Smooth muscle cell of the brain vasculature (primary cell): ENCODE results near the gene MAGI1.
A peak's percentile ranks its signal among the peaks of the same experiment; 100 is the strongest.

Experiments used
- DNase-seq: peaks from one replicate; pipeline ENCODE4 v3.0.0-alpha.2; 2012; ENCODE audit warnings: low read depth, low spot score

MAGI1 gene

DNA sequence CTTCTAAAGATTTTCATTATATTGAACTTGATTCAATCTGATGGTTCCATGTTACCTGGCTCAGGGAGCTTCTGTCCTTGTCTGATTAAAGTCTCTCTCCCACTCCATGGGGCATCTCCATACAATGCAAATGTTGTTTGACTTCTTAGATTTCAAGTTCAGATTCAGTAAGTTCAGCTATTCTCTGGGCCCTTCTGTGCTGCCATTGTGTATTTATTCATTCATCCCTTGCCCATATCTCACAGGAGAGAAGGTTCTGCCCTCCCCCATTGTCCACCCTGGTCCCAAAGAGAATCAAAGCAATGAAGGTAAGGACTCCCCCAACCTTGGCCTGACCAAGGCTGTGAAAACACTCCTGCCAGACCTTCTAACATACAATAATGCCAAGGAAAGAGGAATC is 669.9 kb downstream of the MAGI1 start:
- no peak for DNase-seq

DNA sequence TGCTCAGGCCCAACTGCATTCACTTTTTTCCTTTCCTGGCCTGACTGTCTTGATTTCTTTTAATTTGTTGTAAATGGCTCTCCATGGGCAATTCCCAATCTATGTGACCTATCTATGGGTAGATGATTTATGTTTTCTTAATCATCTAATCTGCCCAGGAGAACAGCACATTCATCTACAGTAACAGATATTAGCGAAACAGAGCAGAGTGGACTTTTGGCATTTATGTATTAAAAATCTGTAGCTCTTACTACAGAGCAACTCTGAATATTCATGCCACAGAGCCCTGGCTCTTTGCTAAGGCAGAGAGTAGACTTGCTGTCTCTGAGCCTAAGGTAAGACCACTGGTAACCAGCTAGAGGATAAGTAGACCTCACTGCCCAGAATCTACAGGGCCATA is 676.0 kb downstream of the MAGI1 start:
- no peak for DNase-seq

DNA sequence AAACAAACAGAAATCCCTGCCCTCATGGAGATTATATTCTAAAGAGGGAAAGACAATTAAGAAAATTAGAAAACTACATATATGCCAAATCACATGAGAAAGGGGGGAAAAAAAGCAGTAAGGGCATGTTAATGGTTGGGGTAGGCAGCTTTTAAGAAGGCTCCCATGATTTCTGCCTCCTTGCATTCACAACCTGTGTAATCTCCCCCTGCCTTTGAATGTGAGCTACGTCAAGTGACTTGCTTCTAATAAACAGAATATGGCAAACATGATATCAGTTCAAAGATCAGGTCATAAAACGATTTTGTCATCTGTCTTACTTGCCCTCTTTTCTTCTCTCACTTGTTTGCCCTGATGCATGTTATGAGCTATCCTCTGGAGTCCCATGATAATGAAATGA is 677.3 kb downstream of the MAGI1 start:
- no peak for DNase-seq

DNA sequence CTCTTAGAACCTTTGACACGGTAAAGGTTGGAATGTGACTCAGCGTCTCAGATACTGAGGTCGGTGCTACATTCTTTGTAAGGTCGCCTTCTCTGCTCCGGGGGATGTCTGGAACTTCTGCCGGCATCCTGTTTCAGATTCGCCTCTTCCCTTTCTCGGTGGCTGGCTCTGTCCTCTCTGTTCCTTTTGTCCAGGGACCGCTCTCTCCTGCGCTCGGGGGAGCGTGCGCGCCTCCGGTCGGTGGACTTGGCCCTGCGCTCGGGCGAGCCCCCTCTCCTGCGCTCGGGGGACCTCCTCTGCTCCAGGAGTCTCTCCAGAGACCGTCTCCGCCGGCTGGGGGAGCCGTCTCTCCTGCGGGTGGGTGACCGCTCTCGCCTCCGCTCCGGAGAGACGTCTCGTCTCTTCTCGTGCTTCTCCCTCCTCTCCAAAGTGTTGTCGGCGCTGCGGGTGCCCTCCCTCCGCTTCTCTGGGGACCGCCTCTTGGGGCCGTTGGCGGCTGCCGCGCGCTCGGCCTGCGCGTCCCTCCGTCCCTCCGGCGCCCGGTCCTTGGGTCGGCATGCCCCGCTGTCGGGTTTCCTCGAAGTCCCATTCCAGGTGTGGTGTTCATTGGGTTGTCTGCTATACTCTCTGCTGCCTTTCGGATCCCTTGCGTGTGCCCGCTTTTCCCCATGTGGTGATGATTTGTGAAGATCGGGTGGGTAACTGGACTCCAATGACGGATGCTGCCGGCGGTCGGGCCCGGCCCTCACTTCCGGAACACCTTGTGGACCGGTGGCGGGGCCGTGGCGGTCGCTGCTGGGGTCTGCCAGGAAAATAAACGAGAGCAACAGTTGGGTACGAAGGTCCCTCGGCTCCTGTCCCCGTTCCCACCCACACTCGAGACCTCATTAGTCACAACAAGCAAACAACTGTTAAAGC is 682.1 kb downstream of the MAGI1 start:
- no peak for DNase-seq

DNA sequence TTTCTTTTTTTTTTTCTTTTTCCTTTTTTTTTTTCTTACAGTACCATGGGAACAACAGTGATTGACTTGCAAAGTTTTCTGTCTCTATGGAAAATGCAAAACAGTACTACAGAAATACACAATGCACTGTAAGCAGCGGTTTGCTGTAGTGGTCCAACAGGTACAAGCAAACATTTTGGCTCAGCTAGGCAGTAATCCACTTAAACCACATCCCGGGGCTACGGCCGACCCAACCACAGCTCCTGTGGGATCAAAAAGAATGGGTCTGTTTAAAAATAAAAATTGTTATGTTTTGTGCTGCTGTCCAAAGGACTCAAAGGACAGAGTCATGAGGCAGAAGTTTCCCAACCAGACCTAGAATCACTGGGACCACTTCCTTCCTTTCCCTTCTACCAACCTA is 683.8 kb downstream of the MAGI1 start:
- DNase-seq, result no peak

DNA sequence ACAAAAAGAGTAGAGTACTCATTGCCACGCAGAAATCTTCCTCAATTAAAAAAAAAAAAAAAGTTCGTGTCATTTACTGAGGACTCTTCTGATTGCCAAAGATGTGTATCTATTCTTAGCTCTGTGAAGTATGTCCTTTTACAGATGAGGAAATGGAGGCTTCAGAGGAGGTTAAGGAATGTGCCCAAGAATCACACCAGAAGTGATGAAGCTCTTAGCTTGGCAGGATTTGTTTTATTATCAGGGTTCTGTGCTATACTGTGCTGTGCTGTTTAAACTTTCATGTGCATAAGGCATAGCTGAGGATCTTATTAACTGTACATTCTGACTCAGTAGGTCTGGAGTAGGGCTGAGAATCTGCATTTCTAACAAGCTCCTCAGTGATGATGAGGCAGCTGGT is 685.8 kb downstream of the MAGI1 start:
- no peak for DNase-seq

DNA sequence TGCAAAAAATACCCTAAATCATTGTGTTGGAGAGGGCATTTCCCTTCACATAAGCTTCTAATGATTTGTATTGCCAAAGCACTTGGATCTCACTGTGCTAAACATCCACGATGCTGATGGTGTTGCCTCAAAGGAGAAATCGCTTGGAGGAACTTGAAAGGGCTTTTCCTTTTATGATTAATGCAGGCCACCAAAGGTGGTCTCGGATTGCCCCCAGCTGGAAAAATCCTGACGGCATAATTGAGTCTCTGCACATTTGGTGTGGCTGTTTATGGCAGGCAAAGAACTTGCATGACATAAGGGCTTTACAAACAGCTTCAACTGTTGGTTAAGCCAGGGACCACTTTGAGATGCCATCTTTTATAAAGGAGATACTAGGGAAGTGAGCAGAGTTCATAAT is 687.0 kb downstream of the MAGI1 start:
- no peak for DNase-seq

DNA sequence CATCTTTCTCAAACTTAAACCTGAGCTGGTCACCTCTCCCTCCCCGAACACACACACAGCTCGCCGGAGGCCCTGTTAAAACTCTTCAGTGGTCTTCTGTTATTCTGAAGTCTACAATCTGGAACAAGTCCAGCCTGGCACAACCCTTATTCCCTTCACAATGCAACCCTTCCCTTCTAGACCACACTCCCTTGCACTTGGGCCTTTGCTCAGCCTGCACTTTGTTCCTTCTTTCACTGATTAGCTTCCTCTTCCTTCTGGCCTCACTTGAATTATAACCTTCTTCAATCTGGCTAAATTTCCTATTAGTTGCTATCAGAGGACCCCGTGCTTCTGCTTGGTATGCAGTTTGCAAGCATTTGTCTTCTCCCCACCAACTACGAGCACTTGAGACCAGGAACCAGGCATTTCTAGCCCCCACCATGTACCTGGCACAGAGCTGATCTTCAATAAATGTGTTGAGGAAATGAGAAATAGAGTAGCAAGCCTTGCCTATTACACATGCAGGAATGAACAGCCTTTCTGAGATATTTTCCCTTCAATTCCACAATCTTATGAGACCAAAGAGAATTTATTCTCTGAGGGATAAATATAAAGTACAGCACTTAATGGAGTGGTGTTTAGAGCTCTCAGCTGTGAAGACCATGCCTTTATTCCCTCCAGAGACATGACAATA is 687.8 kb downstream of the MAGI1 start:
- no peak for DNase-seq

DNA sequence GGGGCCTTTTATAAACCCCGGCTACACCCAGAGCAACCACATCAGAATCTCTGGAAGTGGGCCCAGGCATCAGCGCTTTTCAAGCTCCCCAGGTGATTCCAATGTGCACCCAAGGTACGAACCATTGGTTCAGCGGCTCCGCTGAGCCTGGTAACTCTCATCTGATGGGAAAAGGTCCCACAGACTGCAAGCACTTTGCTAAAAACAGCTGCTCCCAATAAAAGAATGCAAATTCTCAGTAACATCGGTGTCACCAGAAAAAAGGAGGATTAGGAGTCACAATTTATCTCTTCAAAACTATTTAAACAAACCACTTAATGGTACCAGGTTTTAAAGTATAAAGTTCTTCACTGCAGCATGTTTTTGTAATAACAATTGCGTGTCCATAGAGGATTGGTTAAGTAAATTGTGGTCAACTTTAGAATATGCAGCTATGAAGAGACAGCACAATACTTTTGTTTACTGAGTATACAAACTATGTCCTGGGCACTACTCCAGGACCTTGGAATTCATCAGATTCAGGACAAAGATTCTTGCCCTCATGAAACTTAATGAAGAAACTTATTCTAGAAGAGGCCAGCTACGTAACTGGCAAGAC is 690.2 kb downstream of the MAGI1 start:
- peak; percentile 64 for DNase-seq

DNA sequence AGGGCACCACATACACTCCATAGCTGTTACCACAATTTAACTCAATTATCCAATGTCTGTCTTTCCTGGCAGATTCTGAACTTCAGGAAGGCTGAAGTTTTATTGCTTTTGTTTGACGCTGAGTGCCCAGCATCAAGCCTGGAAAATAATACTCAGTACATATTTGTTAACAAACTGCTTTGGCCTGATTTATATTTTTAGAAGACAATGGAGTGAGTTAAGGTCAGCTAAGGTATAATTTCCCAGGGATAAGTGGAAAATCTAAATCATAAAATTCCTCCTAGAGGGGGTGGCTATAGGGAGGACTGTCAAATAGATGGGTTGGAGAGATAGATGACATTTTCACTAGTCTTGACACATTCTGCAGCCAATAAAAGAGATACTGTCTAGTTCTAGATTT is 691.6 kb downstream of the MAGI1 start:
- DNase-seq, result no peak

DNA sequence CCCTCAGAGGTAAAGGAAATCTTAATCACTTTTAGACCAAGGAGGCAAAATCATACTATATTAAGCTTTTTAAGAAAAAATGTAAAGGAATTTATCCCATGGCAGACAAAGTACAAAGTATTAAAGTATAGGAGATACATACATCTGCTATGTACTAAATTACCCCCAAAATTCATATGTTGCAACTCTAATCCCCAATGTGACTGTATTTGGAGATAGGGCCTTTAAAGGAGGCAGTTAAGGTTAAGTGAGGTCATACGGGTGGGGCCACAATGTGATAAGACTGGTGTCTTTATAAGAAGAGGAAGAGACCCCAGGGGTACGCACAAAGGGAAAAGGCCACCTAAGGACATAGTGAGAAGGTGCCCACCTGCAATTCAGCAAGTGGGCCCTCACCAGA is 693.9 kb downstream of the MAGI1 start:
- DNase-seq, result no peak

DNA sequence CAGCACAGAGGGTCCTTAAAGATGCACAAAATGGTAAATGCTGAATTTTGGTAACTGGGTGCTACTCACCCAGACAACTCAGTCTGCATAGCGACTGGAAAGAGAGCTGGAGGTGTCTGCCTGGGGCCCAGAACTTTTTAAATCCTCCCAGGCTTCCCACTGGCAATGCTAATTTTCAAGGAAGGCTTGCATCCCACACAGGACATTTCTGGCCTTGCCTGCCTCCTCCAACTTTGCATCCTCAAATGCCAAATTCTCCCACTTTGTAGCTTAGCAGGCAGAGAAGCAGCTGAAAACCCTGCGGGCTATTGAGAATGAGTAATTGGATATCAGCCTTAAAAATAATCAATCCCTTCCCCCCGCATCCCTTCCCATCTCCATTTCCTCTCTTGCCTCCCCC is 694.3 kb downstream of the MAGI1 start:
- DNase-seq, result no peak

DNA sequence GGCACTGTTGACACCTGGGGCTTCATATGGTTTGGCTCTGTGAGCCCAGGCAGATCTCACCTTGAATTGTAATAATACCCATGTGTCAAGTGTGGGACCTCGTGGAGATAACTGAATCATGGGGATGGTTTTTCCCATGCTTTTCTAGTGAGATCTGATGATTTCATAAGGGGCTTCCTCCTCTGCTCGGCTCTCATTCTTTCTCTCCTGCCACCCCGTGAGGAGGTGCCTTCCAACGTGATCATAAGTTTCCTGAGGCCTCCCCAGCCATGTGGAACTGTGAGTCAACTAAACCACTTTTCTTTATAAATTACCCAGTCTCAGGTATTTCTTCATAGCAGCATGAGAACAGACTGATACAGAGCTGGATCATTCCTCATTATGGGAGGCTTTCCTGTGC is 695.0 kb downstream of the MAGI1 start:
- DNase-seq, result no peak

DNA sequence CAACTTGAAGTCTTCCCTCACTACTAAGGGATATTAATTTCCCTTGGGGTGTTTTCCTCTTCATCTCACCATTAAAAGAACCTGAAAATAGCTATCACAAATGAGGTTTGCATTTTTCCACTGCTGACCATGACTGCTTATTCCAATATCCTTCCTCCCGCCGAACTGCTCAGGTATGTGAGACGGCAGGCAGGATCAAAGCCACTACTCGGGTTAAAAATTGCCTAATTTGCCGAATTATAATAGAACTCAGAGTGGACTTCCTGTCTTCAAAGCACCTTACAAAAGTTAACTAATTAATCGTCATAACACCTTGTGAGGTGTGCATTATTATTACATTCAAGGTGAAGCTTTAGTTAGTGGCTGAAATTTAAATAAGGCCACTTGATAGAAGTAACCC is 695.7 kb downstream of the MAGI1 start:
- no peak for DNase-seq

DNA sequence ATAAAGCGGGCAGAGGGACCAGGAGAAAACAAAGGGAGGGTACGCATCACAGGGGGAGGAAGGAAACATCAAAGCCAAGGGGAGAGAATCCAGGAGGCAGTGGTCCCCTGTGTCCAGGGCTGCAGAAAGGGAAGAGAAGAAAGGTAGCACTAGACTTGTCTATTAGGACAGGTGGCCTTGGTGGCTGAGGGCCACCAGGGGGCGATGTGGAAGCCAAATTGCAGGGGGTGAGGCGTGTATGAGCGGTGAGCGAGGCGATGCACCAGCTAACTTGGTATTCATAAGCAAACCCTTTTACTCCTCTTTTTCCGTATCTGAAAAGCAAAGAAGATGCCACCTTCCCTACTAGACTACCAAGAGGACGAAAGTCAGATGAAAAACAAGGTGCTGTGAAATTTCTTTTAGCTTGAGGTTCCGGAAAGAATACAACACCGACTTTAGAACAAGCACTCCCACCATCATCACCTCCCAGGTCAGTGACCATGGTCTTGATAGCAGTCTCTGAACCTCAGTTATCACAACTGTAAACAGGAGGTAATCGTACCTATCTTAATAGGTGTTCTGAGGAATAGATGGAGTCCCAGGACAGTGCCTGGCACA is 696.5 kb downstream of the MAGI1 start:
- no peak for DNase-seq

DNA sequence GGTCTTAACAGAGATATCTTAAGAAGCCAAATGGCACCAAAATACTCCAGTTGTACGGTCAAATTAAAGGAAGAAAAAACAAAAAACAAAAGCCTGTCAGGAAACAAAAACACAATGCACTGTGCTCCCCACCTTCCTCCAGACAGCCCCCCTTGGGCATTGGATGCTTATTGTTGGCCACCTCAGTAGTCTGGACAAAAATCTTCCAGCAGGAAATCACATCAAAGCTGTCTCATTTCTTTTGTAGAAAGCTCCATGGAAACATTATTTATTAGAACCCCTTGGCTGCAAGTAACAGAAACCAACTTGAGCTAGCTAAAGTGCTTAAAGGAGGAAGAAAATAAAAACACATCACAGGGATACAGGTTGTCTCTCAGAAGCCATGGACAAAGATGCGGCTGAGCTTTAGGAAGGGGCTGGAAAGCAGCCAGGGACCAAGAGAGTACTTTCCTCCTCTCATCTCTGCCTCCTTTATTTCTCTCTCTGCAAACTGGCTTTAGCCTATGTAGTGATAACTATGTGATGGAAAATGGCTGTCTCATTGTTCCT is 699.5 kb downstream of the MAGI1 start:
- no peak for DNase-seq

DNA sequence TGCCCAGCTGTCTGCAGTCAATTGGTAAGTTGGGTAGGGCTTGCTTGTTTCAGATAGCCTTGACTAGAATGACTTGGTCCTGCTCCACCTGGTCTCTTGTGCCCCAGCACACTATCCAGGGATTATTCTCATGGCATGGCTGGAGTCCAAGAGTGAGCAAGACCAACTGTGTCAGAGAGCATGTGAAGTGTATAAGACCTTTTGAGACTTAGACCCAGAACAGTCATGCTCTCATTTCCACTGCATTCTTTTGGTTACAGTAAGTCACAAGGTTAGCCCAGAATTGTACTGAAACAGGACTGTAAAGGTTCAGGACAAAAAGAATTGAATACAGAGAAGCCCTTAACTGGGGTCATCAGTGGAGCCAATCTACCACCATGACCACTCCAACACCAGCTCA is 700.1 kb downstream of the MAGI1 start:
- no peak for DNase-seq

DNA sequence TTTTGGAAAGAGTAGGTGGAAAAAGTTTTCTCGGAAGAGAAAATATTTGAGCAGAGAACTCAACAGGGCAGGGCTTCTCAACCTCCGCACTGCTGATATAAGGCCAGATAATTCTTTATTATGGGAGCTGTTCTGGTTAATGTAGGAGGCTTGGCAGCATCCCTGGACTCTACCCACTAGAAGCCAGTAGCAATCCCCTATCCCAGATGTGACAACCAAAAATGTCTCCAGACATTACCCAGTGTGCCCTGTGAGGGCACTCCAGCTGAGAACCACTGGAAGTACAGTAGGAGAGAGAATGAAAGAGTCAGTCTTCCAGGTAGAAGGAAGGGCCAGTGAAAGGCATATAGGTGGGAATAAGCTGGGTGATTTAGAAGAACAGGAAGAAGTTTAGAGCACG is 703.1 kb downstream of the MAGI1 start:
- no peak for DNase-seq

DNA sequence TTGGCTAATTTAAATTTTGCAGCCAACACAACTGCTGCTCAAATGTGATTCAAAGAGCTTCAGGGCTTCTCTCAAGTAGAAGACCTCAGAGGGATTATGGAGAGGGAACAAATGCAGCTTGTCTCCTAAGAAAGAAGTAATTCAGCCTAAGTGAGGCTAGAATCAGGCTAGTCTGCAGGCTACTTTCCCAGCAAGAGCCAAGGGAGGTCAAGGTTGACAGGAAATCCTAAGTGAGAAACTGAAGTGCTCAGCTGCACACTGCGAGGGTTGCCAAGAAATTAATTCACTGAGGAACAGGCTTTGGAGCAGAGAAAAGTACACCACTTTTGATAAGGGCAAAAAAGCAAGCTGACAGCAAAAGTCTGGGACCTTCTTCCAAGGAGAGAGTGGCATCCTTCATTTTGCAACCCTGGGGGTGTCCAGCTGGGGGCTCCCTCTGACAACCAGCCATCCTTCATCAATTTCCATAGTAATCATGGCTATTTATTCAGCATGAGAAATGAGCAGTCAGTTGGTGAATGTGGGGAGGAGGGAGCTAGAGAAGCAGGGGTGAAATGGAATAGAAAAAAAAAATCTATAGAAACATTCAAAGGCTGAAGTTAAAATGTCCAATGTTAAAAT is 704.6 kb downstream of the MAGI1 start:
- no peak for DNase-seq

DNA sequence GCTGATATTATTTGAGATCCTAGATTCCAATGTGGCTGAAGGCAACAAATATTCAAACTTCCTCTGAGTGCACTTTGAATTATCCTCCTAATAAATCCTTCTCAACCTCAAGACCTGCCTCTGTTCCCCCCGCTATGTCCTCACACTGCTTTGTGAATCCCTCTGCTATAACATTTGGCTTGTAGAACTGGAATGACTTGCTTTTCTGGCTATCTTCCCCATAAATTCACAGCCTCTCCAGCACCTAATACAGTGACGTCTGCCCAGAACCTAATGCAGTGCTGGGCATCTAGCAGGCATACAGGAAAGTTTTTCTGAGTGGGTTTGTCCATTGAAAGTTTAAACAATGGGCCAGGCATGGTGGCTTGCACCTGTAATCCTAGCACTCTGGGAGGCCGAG is 707.0 kb downstream of the MAGI1 start:
- DNase-seq, result no peak

DNA sequence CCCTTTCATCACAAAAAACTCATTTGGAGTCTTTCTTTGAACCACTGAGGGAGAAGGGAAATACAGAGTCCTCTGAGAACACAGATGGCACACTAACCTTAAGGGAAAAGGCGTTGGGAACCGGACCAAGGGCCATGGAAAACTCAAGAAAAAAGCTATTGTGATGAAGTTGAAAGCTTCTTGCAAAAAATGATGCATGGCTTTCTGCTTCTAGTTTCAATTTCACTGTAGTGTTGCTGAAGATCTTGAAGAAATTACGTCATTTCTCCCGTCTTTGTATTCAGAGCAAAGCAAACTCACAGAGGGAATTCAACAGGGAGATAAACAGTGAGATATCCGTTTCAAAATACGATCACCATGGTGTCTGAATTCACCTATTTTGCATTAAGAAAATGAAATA is 708.6 kb downstream of the MAGI1 start:
- DNase-seq, result no peak

DNA sequence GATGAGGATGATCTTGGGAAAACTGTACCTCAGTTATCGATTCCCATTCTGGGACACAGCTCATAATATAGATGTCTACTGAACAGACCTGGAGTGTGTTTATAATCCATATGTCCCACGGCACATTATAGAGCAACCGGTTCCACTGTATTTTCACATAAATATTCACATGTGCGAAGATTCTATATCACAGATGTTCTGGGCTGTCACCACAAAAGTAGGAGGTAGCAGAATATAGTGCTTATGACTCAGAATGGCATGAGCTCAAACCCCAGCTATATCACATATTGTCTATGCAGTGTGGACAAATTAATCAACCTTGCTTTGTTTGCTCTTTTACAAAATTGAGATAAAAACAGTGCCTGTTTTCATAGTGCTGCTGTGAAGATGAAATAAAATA is 710.6 kb downstream of the MAGI1 start:
- no peak for DNase-seq
